ENCODE data around the gene LCN12. TPM values are rescaled to one million over a fixed set of nuclear protein-coding genes. Genes with fewer than 3 reads are reported as not detected.

The LCN12 gene
- polyA plus RNA-seq, 4 donors, result 2.2 to 88.7 (median 3.4) TPM; not detected in 1

GRCh38 chr9:136995772-136996311 lies 43.8 kb downstream of the LCN12 start:
- H3K27me3 ChIP-seq (ENCODE audit: control insufficient read depth in 3 of 3, insufficient read depth in 3 of 3, low read length in 3 of 3), result peaks cover 0 to 42% (median 0%) of the 10 kb centered on the region in 3 donors
- FAIRE-seq (no peak), DNase-seq (peak in 1 of 2 donors; percentile 41)
- peak overlapping the region in 1 of 3 donors; percentile 30 for H3K4me3 ChIP-seq (ENCODE audit: low read depth in 1 of 3, low read length in 3 of 3)
- peaks cover 0 to 13% (median 0%) of the 10 kb centered on the region in 3 donors for H3K36me3 ChIP-seq (ENCODE audit: control insufficient read depth in 3 of 3, insufficient read depth in 2 of 3, low read depth in 1 of 3, low read length in 3 of 3)
- H3K27ac ChIP-seq (ENCODE audit: low read depth in 1 of 3, low read length in 2 of 3), result peak overlapping the region in 2 of 3 donors; percentile 63 to 69
- H3K9me3 ChIP-seq (ENCODE audit: control insufficient read depth in 2 of 2, insufficient read depth in 1 of 2, low read depth in 1 of 2, low read length in 1 of 2), result peaks cover 0 to 5% of the 10 kb centered on the region in 2 donors
- peaks cover 2 to 48% (median 11%) of the 10 kb centered on the region in 3 donors for H3K4me1 ChIP-seq (ENCODE audit: control insufficient read depth in 3 of 3, insufficient read depth in 2 of 3, low read depth in 1 of 3, low read length in 2 of 3)
- 10 to 21% (median 16%) methylated on average over 12 of the region's 12 CpGs for WGBS, 3 donors

- Histone ChIP-seq H3K36me3 (ENCODE audit: control insufficient read depth in 3 of 3, insufficient read depth in 2 of 3, low read depth in 1 of 3, low read length in 3 of 3) (peaks cover 0 to 13% (median 0%) of the 10 kb centered on the region in 3 donors), H3K4me1 (ENCODE audit: control insufficient read depth in 3 of 3, insufficient read depth in 2 of 3, low read depth in 1 of 3, low read length in 2 of 3) (peaks cover 2 to 48% (median 11%) of the 10 kb centered on the region in 3 donors), H3K4me3 (ENCODE audit: low read depth in 1 of 3, low read length in 3 of 3) (peak within 1 kb of the TSS in 2 of 3 donors; percentile 19 to 30), H3K27me3 (ENCODE audit: control insufficient read depth in 3 of 3, insufficient read depth in 3 of 3, low read length in 3 of 3) (peaks cover 0 to 42% (median 0%) of the 10 kb centered on the region in 3 donors), H3K9me3 (ENCODE audit: control insufficient read depth in 2 of 2, insufficient read depth in 1 of 2, low read depth in 1 of 2, low read length in 1 of 2) (no peaks in the 10 kb centered on the region), H3K27ac (ENCODE audit: low read depth in 1 of 3, low read length in 2 of 3) (peak within 1 kb of the TSS in 2 of 3 donors; percentile 66 to 69)
- no peak for FAIRE-seq
- peak; percentile 51 to 60 for DNase-seq
- 5 to 17% (median 9%) methylated on average over 29 to 35 of the region's 35 CpGs for WGBS, 3 donors
Measured at GRCh38 chr9:136996361-136997292, 44.6 kb downstream of the LCN12 start, which contains the start of gene CLIC3. Gene CLIC3 (minus strand): TSS chr9:136996568. CDS start chr9:136996543, 25 bp downstream.

GRCh38 chr9:136997371-136997770 lies 45.3 kb downstream of the LCN12 start:
- DNase-seq, result no peak
- Histone ChIP-seq H3K4me1 (ENCODE audit: control insufficient read depth in 3 of 3, insufficient read depth in 2 of 3, low read depth in 1 of 3, low read length in 2 of 3) (peaks cover 2 to 48% (median 11%) of the 10 kb centered on the region in 3 donors), H3K9me3 (ENCODE audit: control insufficient read depth in 2 of 2, insufficient read depth in 1 of 2, low read depth in 1 of 2, low read length in 1 of 2) (no peaks in the 10 kb centered on the region), H3K36me3 (ENCODE audit: control insufficient read depth in 3 of 3, insufficient read depth in 2 of 3, low read depth in 1 of 3, low read length in 3 of 3) (peaks cover 0 to 13% (median 0%) of the 10 kb centered on the region in 3 donors), H3K27ac (ENCODE audit: low read depth in 1 of 3, low read length in 2 of 3) (peak overlapping the region in 2 of 3 donors; percentile 28 to 66), H3K4me3 (ENCODE audit: low read depth in 1 of 3, low read length in 3 of 3) (peak overlapping the region in 1 of 3 donors; percentile 30), H3K27me3 (ENCODE audit: control insufficient read depth in 3 of 3, insufficient read depth in 3 of 3, low read length in 3 of 3) (peaks cover 0 to 42% (median 0%) of the 10 kb centered on the region in 3 donors)
- WGBS, 3 donors, result 41 to 70% (median 49%) methylated on average over 10 of the region's 10 CpGs
- no peak for FAIRE-seq

DNA sequence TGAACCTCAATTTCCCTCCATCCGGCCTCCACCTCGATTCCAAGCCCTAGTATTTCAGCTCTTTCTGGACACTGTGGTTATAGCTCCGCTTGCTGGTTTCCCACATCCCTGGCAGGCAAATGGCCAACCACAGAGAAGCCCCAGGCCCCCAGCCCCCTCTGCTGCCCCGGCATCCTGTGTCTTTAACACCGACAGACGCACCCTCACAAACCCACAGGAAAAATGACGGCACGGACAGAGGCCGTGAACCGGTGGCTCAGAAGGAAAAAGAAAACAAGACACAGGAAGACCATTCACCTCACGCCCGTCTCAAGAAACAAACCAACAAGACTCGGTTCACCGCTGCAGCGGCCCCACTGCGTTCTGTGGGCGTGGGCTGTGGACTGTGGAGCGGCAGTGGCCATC lies 45.8 kb downstream of the LCN12 start:
- H3K9me3 ChIP-seq (ENCODE audit: control insufficient read depth in 2 of 2, insufficient read depth in 1 of 2, low read depth in 1 of 2, low read length in 1 of 2), result no peaks in the 10 kb centered on the region
- no peak overlapping the region for H3K4me3 ChIP-seq (ENCODE audit: low read depth in 1 of 3, low read length in 3 of 3)
- no peak for FAIRE-seq
- peak overlapping the region in 2 of 3 donors; percentile 28 to 66 for H3K27ac ChIP-seq (ENCODE audit: low read depth in 1 of 3, low read length in 2 of 3)
- peaks cover 0 to 42% (median 0%) of the 10 kb centered on the region in 3 donors for H3K27me3 ChIP-seq (ENCODE audit: control insufficient read depth in 3 of 3, insufficient read depth in 3 of 3, low read length in 3 of 3)
- peak in 1 of 2 donors; percentile 28 for DNase-seq
- 51 to 73% (median 55%) methylated on average over 18 of the region's 18 CpGs for WGBS, 3 donors
- H3K4me1 ChIP-seq (ENCODE audit: control insufficient read depth in 3 of 3, insufficient read depth in 2 of 3, low read depth in 1 of 3, low read length in 2 of 3), result peaks cover 2 to 43% (median 11%) of the 10 kb centered on the region in 3 donors
- peaks cover 0 to 13% (median 0%) of the 10 kb centered on the region in 3 donors for H3K36me3 ChIP-seq (ENCODE audit: control insufficient read depth in 3 of 3, insufficient read depth in 2 of 3, low read depth in 1 of 3, low read length in 3 of 3)

GRCh38 chr9:137000177-137000930 lies 48.3 kb downstream of the LCN12 start:
- 47 to 64% (median 52%) methylated on average over 10 of the region's 10 CpGs for WGBS, 3 donors
- no peak for FAIRE-seq
- H3K4me3 ChIP-seq (ENCODE audit: low read depth in 1 of 3, low read length in 3 of 3), result no peak overlapping the region

GRCh38 chr9:137001857-137002645 lies 50.0 kb downstream of the LCN12 start:
- peaks cover 0 to 2% (median 0%) of the 10 kb centered on the region in 3 donors for H3K36me3 ChIP-seq (ENCODE audit: control insufficient read depth in 3 of 3, insufficient read depth in 2 of 3, low read depth in 1 of 3, low read length in 3 of 3)
- DNase-seq, result no peak
- no peak overlapping the region for H3K27ac ChIP-seq (ENCODE audit: low read depth in 1 of 3, low read length in 2 of 3)
- 69 to 88% (median 71%) methylated on average over 20 of the region's 20 CpGs for WGBS, 3 donors
- peaks cover 0 to 6% (median 4%) of the 10 kb centered on the region in 3 donors for H3K4me1 ChIP-seq (ENCODE audit: control insufficient read depth in 3 of 3, insufficient read depth in 2 of 3, low read depth in 1 of 3, low read length in 2 of 3)
- H3K9me3 ChIP-seq (ENCODE audit: control insufficient read depth in 2 of 2, insufficient read depth in 1 of 2, low read depth in 1 of 2, low read length in 1 of 2), result peaks cover 0 to 22% of the 10 kb centered on the region in 2 donors
- FAIRE-seq, result no peak
- H3K4me3 ChIP-seq (ENCODE audit: low read depth in 1 of 3, low read length in 3 of 3), result no peak overlapping the region
- H3K27me3 ChIP-seq (ENCODE audit: control insufficient read depth in 3 of 3, insufficient read depth in 3 of 3, low read length in 3 of 3), result peaks cover 0 to 11% (median 0%) of the 10 kb centered on the region in 3 donors

More at GRCh38 chr9:137000177-137000930, 48.3 kb downstream of the LCN12 start:
- Histone ChIP-seq H3K36me3 (ENCODE audit: control insufficient read depth in 3 of 3, insufficient read depth in 2 of 3, low read depth in 1 of 3, low read length in 3 of 3) (no peaks in the 10 kb centered on the region), H3K27me3 (ENCODE audit: control insufficient read depth in 3 of 3, insufficient read depth in 3 of 3, low read length in 3 of 3) (peaks cover 0 to 27% (median 0%) of the 10 kb centered on the region in 3 donors), H3K27ac (ENCODE audit: low read depth in 1 of 3, low read length in 2 of 3) (peak overlapping the region in 2 of 3 donors; percentile 41 to 87), H3K4me1 (ENCODE audit: control insufficient read depth in 3 of 3, insufficient read depth in 2 of 3, low read depth in 1 of 3, low read length in 2 of 3) (peaks cover 0 to 21% (median 8%) of the 10 kb centered on the region in 3 donors), H3K9me3 (ENCODE audit: control insufficient read depth in 2 of 2, insufficient read depth in 1 of 2, low read depth in 1 of 2, low read length in 1 of 2) (peaks cover 0 to 8% of the 10 kb centered on the region in 2 donors)
- peak in 1 of 2 donors; percentile 36 for DNase-seq

DNA sequence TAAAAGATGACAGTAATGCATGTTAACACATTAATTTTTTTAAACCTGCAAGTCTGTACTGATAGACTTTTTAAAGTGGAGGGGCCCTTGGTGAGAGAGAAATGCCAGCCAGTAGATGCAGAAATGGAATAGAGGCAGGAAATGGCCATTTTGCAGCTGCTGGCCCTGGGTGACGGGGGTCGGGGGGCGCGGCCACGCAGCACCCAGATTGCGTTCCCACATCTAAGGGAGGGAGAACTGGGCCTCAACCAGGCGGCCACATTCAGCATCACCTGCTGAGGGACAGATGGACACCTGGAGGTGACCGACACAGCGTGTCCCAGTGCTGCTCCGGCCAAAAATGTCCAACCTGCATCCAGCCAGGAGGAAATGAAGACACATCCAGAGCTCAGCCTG lies 50.6 kb downstream of the LCN12 start:
- no peak for FAIRE-seq
- H3K9me3 ChIP-seq (ENCODE audit: control insufficient read depth in 2 of 2, insufficient read depth in 1 of 2, low read depth in 1 of 2, low read length in 1 of 2), result peaks cover 0 to 22% of the 10 kb centered on the region in 2 donors

More for the DNA sequence above, 50.6 kb downstream of the LCN12 start:
- no peak overlapping the region for H3K4me3 ChIP-seq (ENCODE audit: low read depth in 1 of 3, low read length in 3 of 3)
- 86 to 89% (median 89%) methylated on average over 10 of the region's 10 CpGs for WGBS, 3 donors
- H3K27me3 ChIP-seq (ENCODE audit: control insufficient read depth in 3 of 3, insufficient read depth in 3 of 3, low read length in 3 of 3), result peaks cover 0 to 5% (median 0%) of the 10 kb centered on the region in 3 donors
- H3K36me3 ChIP-seq (ENCODE audit: control insufficient read depth in 3 of 3, insufficient read depth in 2 of 3, low read depth in 1 of 3, low read length in 3 of 3), result peaks cover 0 to 4% (median 0%) of the 10 kb centered on the region in 3 donors
- H3K27ac ChIP-seq (ENCODE audit: low read depth in 1 of 3, low read length in 2 of 3), result no peak overlapping the region
- H3K4me1 ChIP-seq (ENCODE audit: control insufficient read depth in 3 of 3, insufficient read depth in 2 of 3, low read depth in 1 of 3, low read length in 2 of 3), result peaks cover 0 to 6% (median 0%) of the 10 kb centered on the region in 3 donors
- no peak for DNase-seq

Measured in small intestine (tissue), 7 donors.